WERI-Rb-1 (cell line): ENCODE measurements around the gene BMPR2.

Source experiments
- DNase-seq: peaks from one replicate; pipeline ENCODE4 v3.0.0-alpha.2; 2020
- H3K27ac ChIP-seq: fragments of 250-450 bp; sonication (Bioruptor Pico); 2 replicates; pipeline ENCODE4 v1.5.1; 2020; ENCODE audit warnings: mild to moderate bottlenecking, moderate library complexity
- H3K27me3 ChIP-seq: fragments of 250-450 bp; sonication (Bioruptor Pico); 2 replicates; pipeline ENCODE4 v1.5.1; 2021; ENCODE audit warnings: mild to moderate bottlenecking, low read depth, moderate library complexity; ENCODE audit not compliant: insufficient read depth, severe bottlenecking
- H3K36me3 ChIP-seq: fragments of 250-450 bp; sonication (Bioruptor Pico); 2 replicates; pipeline ENCODE4 v1.5.1; 2020; ENCODE audit warnings: mild to moderate bottlenecking, moderate library complexity
- H3K4me3 ChIP-seq: 2 replicates; pipeline ENCODE4 v1.5.1; 2011; ENCODE audit warnings: low read depth, mild to moderate bottlenecking, control low read depth, low read length
- H3K9me3 ChIP-seq: fragments of 250-450 bp; sonication (Bioruptor Pico); 2 replicates; pipeline ENCODE4 v1.5.1; 2021; ENCODE audit warnings: mild to moderate bottlenecking, moderate library complexity; ENCODE audit not compliant: severe bottlenecking
- TF ChIP-seq, protein P1 (sequence below): IDR thresholded peaks from 2 replicates; pipeline ENCODE4 v1.5.1; 2011; ENCODE audit warnings: low read depth, mild to moderate bottlenecking, control low read depth, inconsistent platforms, low read length

The BMPR2 gene

DNA sequence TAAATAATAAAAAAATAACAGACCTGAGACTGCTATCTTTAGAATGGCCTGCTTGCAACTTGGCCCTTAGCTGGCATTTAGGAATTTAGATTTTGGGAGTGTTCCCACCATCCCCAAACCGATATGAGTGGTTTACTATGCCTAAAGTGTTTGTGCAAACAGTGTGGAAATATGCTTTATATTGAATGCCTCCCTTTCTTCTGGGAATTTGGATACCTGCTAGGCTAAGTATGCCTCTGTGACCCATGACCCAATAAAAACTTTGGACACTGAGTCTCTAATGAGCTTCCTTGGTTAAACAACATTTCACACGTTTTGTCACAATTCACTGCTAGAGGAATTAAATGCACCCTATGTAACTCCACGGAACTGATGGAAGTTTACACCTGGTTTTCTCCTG is 73.2 kb downstream of the BMPR2 start:
- DNase-seq = no peak
- H3K9me3 ChIP-seq = peaks cover 5% of the 10 kb centered on the region
- H3K27me3 ChIP-seq = no peaks in the 10 kb centered on the region
- TF ChIP-seq, protein P1, sequence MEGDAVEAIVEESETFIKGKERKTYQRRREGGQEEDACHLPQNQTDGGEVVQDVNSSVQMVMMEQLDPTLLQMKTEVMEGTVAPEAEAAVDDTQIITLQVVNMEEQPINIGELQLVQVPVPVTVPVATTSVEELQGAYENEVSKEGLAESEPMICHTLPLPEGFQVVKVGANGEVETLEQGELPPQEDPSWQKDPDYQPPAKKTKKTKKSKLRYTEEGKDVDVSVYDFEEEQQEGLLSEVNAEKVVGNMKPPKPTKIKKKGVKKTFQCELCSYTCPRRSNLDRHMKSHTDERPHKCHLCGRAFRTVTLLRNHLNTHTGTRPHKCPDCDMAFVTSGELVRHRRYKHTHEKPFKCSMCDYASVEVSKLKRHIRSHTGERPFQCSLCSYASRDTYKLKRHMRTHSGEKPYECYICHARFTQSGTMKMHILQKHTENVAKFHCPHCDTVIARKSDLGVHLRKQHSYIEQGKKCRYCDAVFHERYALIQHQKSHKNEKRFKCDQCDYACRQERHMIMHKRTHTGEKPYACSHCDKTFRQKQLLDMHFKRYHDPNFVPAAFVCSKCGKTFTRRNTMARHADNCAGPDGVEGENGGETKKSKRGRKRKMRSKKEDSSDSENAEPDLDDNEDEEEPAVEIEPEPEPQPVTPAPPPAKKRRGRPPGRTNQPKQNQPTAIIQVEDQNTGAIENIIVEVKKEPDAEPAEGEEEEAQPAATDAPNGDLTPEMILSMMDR = no peak
- H3K27ac ChIP-seq = no peak overlapping the region
- no peak overlapping the region for H3K4me3 ChIP-seq
- peaks cover 7% of the 10 kb centered on the region for H3K36me3 ChIP-seq

- Histone ChIP-seq H3K4me3 (no peak overlapping the region), H3K27ac (no peak overlapping the region), H3K27me3 (no peaks in the 10 kb centered on the region), H3K9me3 (peaks cover 5% of the 10 kb centered on the region), H3K36me3 (peaks cover 7% of the 10 kb centered on the region)
- TF ChIP-seq, protein P1 = no peak
- DNase-seq = no peak
Observed at GRCh38 chr2:202450785-202451184, 74.7 kb downstream of the BMPR2 start.

GRCh38 chr2:202452744-202453143 is 76.6 kb downstream of the BMPR2 start:
- H3K4me3 ChIP-seq = no peak overlapping the region
- no peak overlapping the region for H3K27ac ChIP-seq
- DNase-seq = no peak
- H3K36me3 ChIP-seq = peaks cover 7% of the 10 kb centered on the region
- TF ChIP-seq, protein P1 = no peak
- H3K9me3 ChIP-seq = peaks cover 5% of the 10 kb centered on the region
- no peaks in the 10 kb centered on the region for H3K27me3 ChIP-seq

- Histone ChIP-seq H3K27ac (no peak overlapping the region), H3K9me3 (peaks cover 2% of the 10 kb centered on the region), H3K4me3 (no peak overlapping the region), H3K36me3 (peaks cover 5% of the 10 kb centered on the region), H3K27me3 (no peaks in the 10 kb centered on the region)
- TF ChIP-seq, protein P1 = no peak
- DNase-seq = no peak
Observed at GRCh38 chr2:202454536-202454935, 78.4 kb downstream of the BMPR2 start.

DNA sequence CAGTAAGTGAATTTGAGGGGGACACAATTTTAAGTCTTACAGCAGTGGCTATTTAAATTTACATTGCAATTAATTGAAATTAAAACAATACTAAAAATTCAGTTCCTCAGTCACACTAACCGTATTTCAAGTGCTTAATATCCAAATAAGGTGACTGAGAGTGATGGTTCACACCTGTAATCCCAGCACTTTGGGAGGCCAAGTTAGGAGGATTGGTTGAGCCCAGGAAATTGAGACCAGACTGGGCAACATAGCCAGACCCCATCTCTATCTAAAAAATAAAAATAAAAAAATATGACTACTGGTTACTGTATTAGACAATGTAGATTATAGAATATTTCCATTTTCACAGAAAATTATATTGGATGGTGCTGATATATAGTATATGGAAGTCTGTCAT is 79.0 kb downstream of the BMPR2 start:
- peaks cover under 1% of the 10 kb centered on the region for H3K36me3 ChIP-seq
- DNase-seq = no peak
- no peak overlapping the region for H3K27ac ChIP-seq
- no peaks in the 10 kb centered on the region for H3K9me3 ChIP-seq
- TF ChIP-seq, protein P1 = no peak
- H3K27me3 ChIP-seq = no peaks in the 10 kb centered on the region
- no peak overlapping the region for H3K4me3 ChIP-seq

- no peaks in the 10 kb centered on the region for H3K9me3 ChIP-seq
- TF ChIP-seq, protein P1 = no peak
- H3K36me3 ChIP-seq = peaks cover 5% of the 10 kb centered on the region
- H3K4me3 ChIP-seq = no peak overlapping the region
- H3K27me3 ChIP-seq = no peaks in the 10 kb centered on the region
- no peak overlapping the region for H3K27ac ChIP-seq
- DNase-seq = no peak
Observed at GRCh38 chr2:202460119-202460518, 84.0 kb downstream of the BMPR2 start.
